Neuronal stem cell (in vitro differentiated cells): ENCODE data around the gene LTBP2.

Experiments used
- DNase-seq: peaks from one replicate; pipeline ENCODE4 v3.0.0-alpha.2; 2013; ENCODE audit warnings: low spot score
- H2AFZ ChIP-seq: one replicate; pipeline ENCODE4 v1.6.1; 2013; ENCODE audit warnings: mild to moderate bottlenecking, low read length, inconsistent platforms
- H2AK5ac ChIP-seq: 2 replicates; pipeline ENCODE4 v1.6.1; 2013; ENCODE audit warnings: low read depth, mild to moderate bottlenecking, inconsistent platforms, low read length, moderate library complexity, mixed read lengths
- H2BK120ac ChIP-seq: 2 replicates; pipeline ENCODE4 v1.6.1; 2013; ENCODE audit warnings: low read depth, mild to moderate bottlenecking, inconsistent platforms, low read length, moderate library complexity, mixed read lengths
- H2BK12ac ChIP-seq: one replicate; pipeline ENCODE4 v1.6.1; 2013; ENCODE audit warnings: low read length, inconsistent platforms
- H2BK15ac ChIP-seq: 2 replicates; pipeline ENCODE4 v1.6.1; 2013; ENCODE audit warnings: mild to moderate bottlenecking, low read length, inconsistent platforms, mixed read lengths
- H2BK5ac ChIP-seq: one replicate; pipeline ENCODE4 v1.6.1; 2013; ENCODE audit warnings: inconsistent platforms, mild to moderate bottlenecking, low read length, moderate library complexity
- H3K14ac ChIP-seq: one replicate; pipeline ENCODE4 v1.6.1; 2013; ENCODE audit warnings: low read length, inconsistent platforms
- H3K18ac ChIP-seq: 2 replicates; pipeline ENCODE4 v1.6.1; 2013; ENCODE audit warnings: low read length, inconsistent platforms
- H3K23ac ChIP-seq: 2 replicates; pipeline ENCODE4 v1.6.1; 2013; ENCODE audit warnings: low read depth, mild to moderate bottlenecking, mixed read lengths, low read length, inconsistent platforms; ENCODE audit not compliant: poor library complexity
- H3K27ac ChIP-seq: replicated peaks from 3 replicates; pipeline ENCODE4 v1.5.1; 2013; ENCODE audit warnings: low read length, inconsistent platforms
- H3K27me3 ChIP-seq, 3 experiments: 2 replicates each; pipeline ENCODE4 v1.6.1; 2013; ENCODE audit warnings: low read length in 3 of 3, mild to moderate bottlenecking in 2 of 3, inconsistent platforms in 1 of 3, low read depth in 1 of 3, mixed read lengths in 1 of 3, moderate library complexity in 1 of 3; ENCODE audit not compliant: control insufficient read depth in 3 of 3, insufficient read depth in 3 of 3
- H3K36me3 ChIP-seq, 2 donors: replicated peaks in 1 of 2; 2 replicates each; pipeline ENCODE4 v1.6.1; 2013; ENCODE audit warnings: low read length in 2 of 2; ENCODE audit not compliant: control insufficient read depth in 2 of 2, insufficient read depth in 2 of 2
- H3K4ac ChIP-seq: 2 replicates; pipeline ENCODE4 v1.6.1; 2013; ENCODE audit warnings: inconsistent platforms, mild to moderate bottlenecking, low read length, moderate library complexity
- H3K4me1 ChIP-seq, 2 donors: 1 replicate in 1 of 2; 2 replicates in 1 of 2; pipeline ENCODE4 v1.6.1; 2013; ENCODE audit warnings: low read length in 2 of 2, low read depth in 1 of 2; ENCODE audit not compliant: control insufficient read depth in 2 of 2, insufficient read depth in 1 of 2
- H3K4me2 ChIP-seq: one replicate; pipeline ENCODE4 v1.6.1; 2013; ENCODE audit warnings: mild to moderate bottlenecking, low read length, inconsistent platforms; ENCODE audit not compliant: insufficient read depth, poor library complexity, severe bottlenecking
- H3K4me3 ChIP-seq, 2 donors: 2 replicates each; pipeline ENCODE4 v1.5.1; 2013; ENCODE audit warnings: low read length in 2 of 2, mild to moderate bottlenecking in 2 of 2, inconsistent platforms in 1 of 2, moderate library complexity in 1 of 2
- H3K79me1 ChIP-seq: one replicate; pipeline ENCODE4 v1.6.1; 2013; ENCODE audit warnings: low read depth, mild to moderate bottlenecking, inconsistent platforms, low read length, moderate library complexity
- H3K9ac ChIP-seq: one replicate; pipeline ENCODE4 v1.6.1; 2013; ENCODE audit warnings: mild to moderate bottlenecking, low read depth, low read length, inconsistent platforms; ENCODE audit not compliant: poor library complexity
- H3K9me3 ChIP-seq, 2 donors: replicated peaks in 1 of 2; 2 replicates each; pipeline versions ENCODE3 to v1.6.1; 2013; ENCODE audit warnings: low read length in 2 of 2, mild to moderate bottlenecking in 2 of 2, inconsistent platforms in 1 of 2, low read depth in 1 of 2, mixed read lengths in 1 of 2, moderate library complexity in 1 of 2; ENCODE audit not compliant: control insufficient read depth in 2 of 2, insufficient read depth in 1 of 2
- H4K8ac ChIP-seq: one replicate; pipeline ENCODE4 v1.6.1; 2013; ENCODE audit warnings: low read depth, mild to moderate bottlenecking, inconsistent platforms, low read length, moderate library complexity
- H4K91ac ChIP-seq: one replicate; pipeline ENCODE4 v1.6.1; 2013; ENCODE audit warnings: low read length, low read depth, mild to moderate bottlenecking, inconsistent platforms; ENCODE audit not compliant: poor library complexity
- WGBS, 2 donors: extraction: QIAGEN DNeasy Blood & Tissue Kit; methylation state at CpG; one replicate each; pipeline ENCODE4 v1.1.7; 2013; ENCODE audit warnings: missing lambda C conversion rate in 2 of 2, mixed read lengths in 1 of 2; ENCODE audit not compliant: insufficient read length in 2 of 2, insufficient replicate concordance in 1 of 2; ENCODE audit errors: extremely low coverage in 2 of 2; 5-methylcytosine and 5-hydroxymethylcytosine counted together

The LTBP2 gene

GRCh38 chr14:74504412-74504811 is 107.6 kb downstream of the LTBP2 start:
- no peak overlapping the region for H3K4ac ChIP-seq
- H3K4me2 ChIP-seq = no peak overlapping the region
- no peak overlapping the region for H2BK5ac ChIP-seq

GRCh38 chr14:74503938-74504335 is 108.1 kb downstream of the LTBP2 start:
- no peak overlapping the region for H2AK5ac ChIP-seq
- WGBS, 2 donors = no CpG with 5 or more reads among the region's 12 CpGs

More at GRCh38 chr14:74504412-74504811, 107.6 kb downstream of the LTBP2 start:
- H3K4me3 ChIP-seq = no peak overlapping the region
- no peak overlapping the region for H2AFZ ChIP-seq
- DNase-seq = no peak
- no peak overlapping the region for H2BK12ac ChIP-seq
- no peak overlapping the region for H4K8ac ChIP-seq
- no peaks in the 10 kb centered on the region for H3K27me3 ChIP-seq
- no peak overlapping the region for H2BK120ac ChIP-seq
- peaks cover 12 to 25% of the 10 kb centered on the region in 2 donors for H3K4me1 ChIP-seq
- H3K14ac ChIP-seq = no peak overlapping the region
- no peak overlapping the region for H3K23ac ChIP-seq
- no peak overlapping the region for H3K27ac ChIP-seq
- no CpG with 5 or more reads among the region's 4 CpGs for WGBS, 2 donors
- no peak overlapping the region for H4K91ac ChIP-seq
- H2BK15ac ChIP-seq = no peak overlapping the region
- no peak overlapping the region for H3K18ac ChIP-seq
- no peak overlapping the region for H2AK5ac ChIP-seq
- no peaks in the 10 kb centered on the region for H3K36me3 ChIP-seq
- no peaks in the 10 kb centered on the region for H3K9me3 ChIP-seq
- H3K79me1 ChIP-seq = no peaks in the 10 kb centered on the region
- H3K9ac ChIP-seq = peak overlapping the region; percentile 71

GRCh38 chr14:74503291-74503937 is 108.6 kb downstream of the LTBP2 start:
- no peaks in the 10 kb centered on the region for H3K27me3 ChIP-seq
- no peaks in the 10 kb centered on the region for H3K36me3 ChIP-seq
- H2BK12ac ChIP-seq = peak overlapping the region; percentile 36
- H3K18ac ChIP-seq = no peak overlapping the region
- H2AK5ac ChIP-seq = peak overlapping the region; percentile 88
- H2AFZ ChIP-seq = no peak overlapping the region
- H3K23ac ChIP-seq = peak overlapping the region; percentile 3
- no peak overlapping the region for H2BK5ac ChIP-seq
- H3K14ac ChIP-seq = peak overlapping the region; percentile 23
- H3K9me3 ChIP-seq = no peaks in the 10 kb centered on the region
- peak overlapping the region; percentile 34 for H4K91ac ChIP-seq
- no peaks in the 10 kb centered on the region for H3K79me1 ChIP-seq
- DNase-seq = no peak
- H3K4me3 ChIP-seq = no peak overlapping the region
- H2BK120ac ChIP-seq = no peak overlapping the region
- H3K4me1 ChIP-seq = peaks cover 12 to 17% of the 10 kb centered on the region in 2 donors
- no peak overlapping the region for H4K8ac ChIP-seq
- WGBS, 2 donors = no CpG with 5 or more reads among the region's 14 CpGs
- H3K4me2 ChIP-seq = no peak overlapping the region
- H2BK15ac ChIP-seq = no peak overlapping the region
- no peak overlapping the region for H3K4ac ChIP-seq
- H3K9ac ChIP-seq = peak overlapping the region; percentile 60
- H3K27ac ChIP-seq = no peak overlapping the region

More at GRCh38 chr14:74503938-74504335, 108.1 kb downstream of the LTBP2 start:
- no peak overlapping the region for H2BK15ac ChIP-seq
- H3K79me1 ChIP-seq = no peaks in the 10 kb centered on the region
- no peak overlapping the region for H3K4me2 ChIP-seq
- H2BK5ac ChIP-seq = no peak overlapping the region
- no peak overlapping the region for H4K8ac ChIP-seq
- no peaks in the 10 kb centered on the region for H3K27me3 ChIP-seq
- H3K4me3 ChIP-seq = no peak overlapping the region
- H3K14ac ChIP-seq = no peak overlapping the region
- H3K9ac ChIP-seq = no peak overlapping the region
- DNase-seq = no peak
- no peak overlapping the region for H2AFZ ChIP-seq
- H3K23ac ChIP-seq = no peak overlapping the region
- no peaks in the 10 kb centered on the region for H3K36me3 ChIP-seq
- H3K18ac ChIP-seq = no peak overlapping the region
- no peak overlapping the region for H3K27ac ChIP-seq
- H2BK12ac ChIP-seq = no peak overlapping the region
- H3K9me3 ChIP-seq = no peaks in the 10 kb centered on the region
- H2BK120ac ChIP-seq = no peak overlapping the region
- H4K91ac ChIP-seq = no peak overlapping the region
- H3K4ac ChIP-seq = no peak overlapping the region
- H3K4me1 ChIP-seq = peaks cover 12 to 22% of the 10 kb centered on the region in 2 donors

- H2BK120ac ChIP-seq = no peak overlapping the region
- no peak overlapping the region for H3K14ac ChIP-seq
- H3K79me1 ChIP-seq = no peaks in the 10 kb centered on the region
- H2AFZ ChIP-seq = peak overlapping the region; percentile 37
- DNase-seq = no peak
- no peak overlapping the region for H3K23ac ChIP-seq
- no peak overlapping the region for H3K4me3 ChIP-seq
- no peak overlapping the region for H4K8ac ChIP-seq
- no peak overlapping the region for H3K9ac ChIP-seq
- H2BK12ac ChIP-seq = no peak overlapping the region
- WGBS, 2 donors = no CpG with 5 or more reads among the region's 21 CpGs
- H3K9me3 ChIP-seq = no peaks in the 10 kb centered on the region
- H3K4me1 ChIP-seq = peaks cover 12 to 17% of the 10 kb centered on the region in 2 donors
- no peak overlapping the region for H3K27ac ChIP-seq
- H3K4ac ChIP-seq = no peak overlapping the region
- H4K91ac ChIP-seq = no peak overlapping the region
- peak overlapping the region; percentile 88 for H2AK5ac ChIP-seq
- no peak overlapping the region for H3K4me2 ChIP-seq
- H2BK5ac ChIP-seq = no peak overlapping the region
- peaks cover 2 to 4% of the 10 kb centered on the region in 2 donors for H3K36me3 ChIP-seq
- no peak overlapping the region for H3K18ac ChIP-seq
- no peak overlapping the region for H2BK15ac ChIP-seq
- H3K27me3 ChIP-seq = no peaks in the 10 kb centered on the region
Observed at GRCh38 chr14:74502236-74503019, 109.6 kb downstream of the LTBP2 start.
